Activated CD8-positive, alpha-beta memory T cell treated with anti-CD3 and anti-CD28 coated beads for 48 hours (primary cell): Measurements from ENCODE around the gene SRSF9.
A peak's percentile ranks its signal among the peaks of the same experiment; 100 is the strongest.
"Not testable (repeated sequence)": the region's sequence is repeated elsewhere in the genome, so short reads cannot be mapped to it uniquely, and the experiment has no call there.

Experiments used
- DNase-seq, 3 experiments: peaks; one replicate each; pipeline ENCODE4 v3.0.0-alpha.2; 2020; ENCODE audit warnings: low read depth in 2 of 3, low spot score in 2 of 3

The SRSF9 gene

DNA sequence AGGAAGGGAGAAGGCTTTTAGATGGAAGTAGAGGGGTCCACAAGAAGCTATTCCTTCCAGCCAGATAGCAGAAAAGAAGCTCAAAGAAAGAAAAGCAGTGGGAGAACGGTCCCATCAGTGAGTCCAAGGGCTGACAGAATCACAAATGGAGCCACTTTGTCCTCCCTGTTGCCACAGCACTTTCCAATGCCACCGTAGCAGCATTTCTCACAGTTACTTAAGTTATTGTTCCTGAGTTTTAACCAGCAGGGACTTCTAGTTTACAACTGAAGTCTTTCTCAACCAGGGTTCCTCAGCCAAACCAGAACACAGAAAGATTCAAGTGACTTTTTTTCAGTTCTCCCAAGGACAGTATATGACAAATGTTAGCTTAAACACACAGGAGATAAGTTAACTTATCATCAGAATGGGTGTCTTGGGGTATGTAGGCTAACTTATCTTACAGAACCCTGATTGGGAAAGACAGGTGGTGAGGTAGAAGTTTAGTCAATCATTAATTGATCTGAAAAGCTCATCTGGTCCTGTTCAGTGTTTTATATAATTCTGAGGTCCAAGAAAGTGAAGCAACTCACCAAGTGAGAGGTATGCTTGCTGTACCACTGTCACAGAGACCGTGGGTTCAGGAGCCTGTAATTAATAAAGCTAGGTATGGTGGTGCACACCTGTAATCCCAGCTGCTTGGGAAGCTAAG lies 16.3 kb downstream of the SRSF9 start:
- DNase-seq: no peak

- not testable (repeated sequence) for DNase-seq
These were observed 17.0 kb downstream of the SRSF9 start for GRCh38 chr12:120452524-120452923.

DNA sequence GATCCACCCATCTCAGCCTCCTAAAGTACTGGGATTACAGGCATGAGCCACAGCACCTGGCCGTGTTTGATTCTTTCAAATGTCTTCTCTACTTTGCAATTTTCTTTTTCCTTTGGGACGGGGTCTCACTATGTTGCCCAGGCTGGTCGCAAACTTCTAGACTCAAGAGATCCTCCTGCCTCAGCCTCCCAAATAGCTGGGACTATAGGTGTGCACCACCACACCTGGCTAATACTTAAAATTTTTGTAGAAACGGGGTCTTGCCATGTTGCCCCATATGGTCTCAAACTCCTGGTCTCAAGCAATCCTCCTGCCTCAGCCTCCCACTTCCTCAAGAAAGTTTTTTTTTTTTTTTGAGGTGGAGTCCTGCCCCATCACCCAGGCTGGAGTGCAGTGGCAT lies 21.6 kb downstream of the SRSF9 start:
- DNase-seq: no peak

GRCh38 chr12:120446844-120447178 lies 22.7 kb downstream of the SRSF9 start:
- DNase-seq: not testable (repeated sequence)

- DNase-seq: peak; percentile 81 to 93 (median 83)
These were observed 23.4 kb downstream of the SRSF9 start, which contains the start of the genes GATC and TRIAP1 for GRCh38 chr12:120445911-120446843. Gene GATC, plus strand, starts transcription at chr12:120446444. Its CDS starts 37 bp downstream, at chr12:120446481. Gene TRIAP1, minus strand, starts transcription at chr12:120446384. Its CDS starts 12 bp downstream, at chr12:120446372.

- no peak for DNase-seq
These were observed 24.9 kb downstream of the SRSF9 start for GRCh38 chr12:120444676-120445075.

GRCh38 chr12:120439646-120440247 lies 29.8 kb downstream of the SRSF9 start:
- peak in 2 of 3 experiments; percentile 37 to 41 for DNase-seq

DNA sequence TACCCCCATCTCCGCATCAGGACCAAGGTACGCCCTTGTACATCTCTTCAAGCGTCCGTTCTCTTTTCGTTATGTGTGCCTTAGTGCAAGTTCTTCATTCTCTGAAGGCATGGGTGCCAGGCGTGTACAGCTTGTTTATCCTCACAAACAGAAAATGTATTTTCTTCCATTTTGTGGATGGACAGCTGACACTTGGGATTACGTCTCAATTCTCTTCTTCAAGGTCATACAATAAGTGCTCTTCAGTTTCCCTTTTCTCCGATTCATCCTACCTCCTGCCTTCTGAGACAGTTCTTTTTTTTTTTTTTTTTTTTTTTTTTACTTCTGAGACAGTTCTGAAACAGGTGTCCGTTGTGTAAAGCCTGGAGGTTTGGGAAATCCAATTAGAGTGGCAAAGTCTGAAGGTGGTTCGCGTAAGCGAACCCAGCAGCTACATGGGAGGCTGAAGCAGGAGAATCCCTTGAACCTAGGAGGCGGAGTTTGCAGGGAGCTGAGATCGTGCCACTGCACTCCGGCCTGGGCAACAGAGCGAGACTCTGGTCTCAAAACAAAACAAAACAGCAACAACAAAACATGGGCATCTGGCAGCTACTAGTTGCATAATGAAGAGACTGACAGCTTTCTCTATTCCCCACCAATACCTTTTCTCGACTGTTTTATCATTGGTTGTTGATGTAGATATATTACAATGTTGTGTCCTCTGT lies 30.9 kb downstream of the SRSF9 start:
- DNase-seq: no peak

DNA sequence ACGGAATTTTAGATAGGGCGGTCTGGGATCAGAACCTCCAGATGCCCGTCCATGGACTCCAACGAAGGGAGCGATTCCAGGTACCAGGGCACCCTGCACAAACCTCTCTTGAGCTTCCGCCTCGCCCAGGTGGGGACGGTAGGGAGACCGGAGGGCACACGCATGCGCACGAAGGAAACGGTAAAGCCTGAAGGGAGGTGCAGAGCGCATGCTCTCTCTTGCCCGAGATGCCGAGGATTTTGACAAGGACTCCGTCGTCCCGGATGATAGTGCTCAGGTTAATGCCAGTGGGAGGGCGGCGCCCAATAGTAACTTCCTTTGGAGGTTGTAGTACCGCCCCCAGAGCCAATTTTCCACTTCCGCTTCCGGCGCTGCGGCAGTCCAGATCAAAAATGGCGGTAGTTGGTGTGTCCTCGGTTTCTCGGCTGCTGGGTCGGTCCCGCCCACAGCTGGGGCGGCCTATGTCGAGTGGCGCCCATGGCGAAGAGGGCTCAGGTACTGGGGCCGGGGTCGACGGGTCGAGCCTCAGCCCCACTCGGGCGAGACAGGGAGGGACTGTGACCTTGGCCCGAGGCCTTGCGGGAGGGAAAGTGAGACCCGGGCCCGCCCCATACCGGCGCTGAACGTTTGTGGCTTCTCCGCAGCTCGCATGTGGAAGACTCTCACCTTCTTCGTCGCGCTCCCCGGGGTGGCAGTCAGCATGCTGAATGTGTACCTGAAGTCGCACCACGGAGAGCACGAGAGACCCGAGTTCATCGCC lies 31.6 kb downstream of the SRSF9 start, which contains the start of gene COX6A1:
Gene COX6A1, plus strand, starts transcription at position 379 of the 760 bp plus-strand sequence. Its CDS starts 14 bp downstream, at position 393.
- DNase-seq: peak; percentile 73 to 93 (median 89)

DNA sequence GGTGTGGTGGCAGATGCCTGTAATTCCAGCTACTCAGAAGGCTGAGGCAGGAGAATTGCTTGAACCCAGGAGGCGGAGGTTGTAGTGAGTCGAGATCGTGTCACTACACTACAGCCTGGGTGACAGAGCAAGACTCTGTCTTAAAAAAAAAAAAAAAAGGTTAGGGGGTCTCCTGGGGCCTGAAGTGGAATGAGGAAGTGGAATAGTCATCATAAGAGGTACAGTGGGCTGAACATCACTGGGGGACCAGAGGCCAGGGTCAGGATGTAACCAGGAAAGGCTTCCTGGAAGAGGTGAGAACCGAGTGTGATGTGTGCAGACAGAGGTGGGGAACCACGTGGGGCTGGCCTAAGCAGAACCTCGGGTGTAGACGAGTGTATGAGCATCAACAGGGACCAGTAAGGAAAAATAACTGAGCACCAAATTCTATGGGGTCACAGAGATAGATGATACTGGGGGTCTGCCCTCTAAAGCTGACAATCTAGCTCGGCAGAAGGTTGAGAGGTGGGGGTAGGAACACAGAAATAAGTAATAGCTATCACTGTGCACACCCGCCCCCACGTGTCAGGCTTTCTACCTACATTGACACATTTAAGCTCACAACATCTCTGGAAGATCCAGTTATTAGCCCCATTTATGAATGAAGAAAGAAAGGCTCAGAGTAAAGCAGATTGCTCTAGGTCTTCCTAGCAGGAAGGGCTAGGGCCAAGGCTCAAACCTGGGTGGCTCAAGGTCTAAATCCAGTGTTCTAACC lies 36.6 kb downstream of the SRSF9 start:
- DNase-seq: no peak

- no peak for DNase-seq
These were observed 40.2 kb downstream of the SRSF9 start for GRCh38 chr12:120429368-120429767.

GRCh38 chr12:120428597-120429229 lies 40.8 kb downstream of the SRSF9 start:
- DNase-seq: no peak

DNA sequence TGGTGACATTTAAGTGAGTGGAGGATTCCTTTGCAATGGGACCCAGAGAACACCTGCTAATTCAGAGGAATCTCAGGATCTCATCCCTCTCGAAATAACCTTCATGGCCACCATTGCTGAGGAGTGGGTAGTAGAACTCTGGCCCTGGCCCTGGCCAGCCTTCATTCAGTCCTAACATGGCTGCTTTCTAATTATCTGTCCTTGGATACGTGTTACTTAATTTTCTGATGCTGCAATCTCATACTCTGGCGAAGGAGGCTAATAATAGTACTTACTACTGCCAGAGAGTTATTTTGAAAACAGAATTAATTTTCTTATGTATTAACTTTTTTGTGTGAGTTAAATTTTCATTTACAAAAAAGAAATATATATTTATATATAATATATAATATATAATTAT lies 43.8 kb downstream of the SRSF9 start:
- DNase-seq: no peak

- DNase-seq: no peak
These were observed 46.6 kb downstream of the SRSF9 start for GRCh38 chr12:120422892-120423456.

DNA sequence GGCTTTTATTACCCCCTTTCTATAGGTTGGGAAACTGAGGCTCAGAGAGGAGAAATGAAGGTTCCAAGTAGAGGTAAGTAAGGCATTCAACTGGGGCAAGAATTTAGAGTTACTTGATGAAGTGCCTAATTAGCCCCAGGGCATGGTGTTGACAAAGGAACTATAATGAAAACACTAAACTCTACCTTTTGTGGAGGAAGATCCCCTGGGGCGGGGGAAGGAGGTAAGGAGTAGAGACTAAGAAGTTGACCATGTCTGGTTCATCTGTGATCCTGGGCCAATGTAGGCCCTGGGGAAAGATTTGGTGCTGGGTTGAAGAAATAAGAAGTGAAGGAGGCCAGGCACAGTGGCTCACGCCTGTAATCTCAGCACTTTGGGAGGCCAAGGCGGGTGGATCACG lies 47.8 kb downstream of the SRSF9 start:
- no peak for DNase-seq

DNA sequence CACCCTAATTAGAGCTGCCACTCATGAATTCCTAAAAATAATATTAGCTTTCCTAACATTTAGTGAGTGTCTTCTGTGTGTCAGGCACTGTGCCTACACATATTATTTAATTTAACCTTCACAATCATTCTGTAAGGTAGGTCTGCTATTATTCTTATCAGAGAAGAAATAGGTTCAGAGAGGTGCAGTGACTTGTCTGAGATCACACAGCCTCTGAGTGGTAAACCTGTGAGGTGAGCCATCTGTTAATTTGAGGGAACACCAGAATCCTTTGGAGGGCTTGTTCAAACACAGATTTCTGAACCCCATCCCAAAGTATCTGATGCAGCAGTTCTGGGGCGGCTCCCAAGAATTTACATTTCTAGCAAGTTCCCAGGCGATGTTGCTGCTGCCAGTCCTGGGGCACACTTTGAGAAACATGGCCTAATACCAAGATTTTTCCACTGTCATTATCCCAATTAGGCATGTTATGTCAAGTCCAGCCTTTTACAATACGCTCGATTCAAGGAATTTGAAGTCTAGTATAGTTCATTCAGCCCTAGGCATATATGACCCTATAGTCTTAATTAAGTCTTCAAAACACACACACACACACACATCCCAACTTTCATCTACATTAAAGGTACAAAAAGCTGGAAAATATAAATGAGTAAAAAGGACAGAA lies 51.5 kb downstream of the SRSF9 start:
- no peak for DNase-seq

DNA sequence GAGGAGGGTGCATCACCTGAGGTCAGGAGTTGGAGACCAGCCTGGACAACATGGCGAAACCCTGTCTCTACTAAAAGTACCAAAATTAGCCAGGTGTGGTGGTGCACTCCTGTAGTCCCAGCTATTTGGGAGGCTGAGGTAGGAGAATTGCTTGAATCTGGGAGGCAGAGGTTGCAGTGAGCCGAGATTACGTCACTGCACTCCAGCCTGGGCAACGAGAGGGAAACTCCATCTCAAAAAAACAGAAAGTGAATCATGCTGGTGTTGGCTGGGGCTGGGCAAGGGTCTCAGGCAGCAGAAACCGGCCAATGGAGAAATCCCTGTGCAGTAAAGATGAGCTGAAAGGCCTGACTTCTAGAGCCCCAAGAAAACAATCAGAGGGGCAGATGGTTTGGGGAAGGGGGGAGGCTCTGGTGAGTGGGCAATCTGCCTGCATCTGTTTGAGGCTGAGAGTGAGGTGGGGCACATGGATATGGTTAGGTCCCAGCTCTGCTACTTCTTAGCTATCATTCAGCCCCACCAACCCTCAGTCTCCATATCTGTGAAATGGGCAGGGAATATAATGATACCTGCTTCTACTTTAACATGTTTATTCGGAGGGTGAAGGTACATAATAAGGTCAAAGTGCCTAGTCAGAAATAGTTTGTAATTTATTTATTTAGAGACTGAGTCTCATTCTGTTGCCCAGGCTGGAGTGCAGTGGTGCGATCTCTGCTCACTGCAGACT lies 52.9 kb downstream of the SRSF9 start:
- DNase-seq: no peak
